Measurements from ENCODE around the gene KRTAP4-5. TPM values are rescaled to one million over a fixed set of nuclear protein-coding genes. Genes with fewer than 3 reads are reported as not detected.
A peak's percentile ranks its signal among the peaks of the same experiment; 100 is the strongest.
"Not testable (repeated sequence)": the region's sequence is repeated elsewhere in the genome, so short reads cannot be mapped to it uniquely, and the experiment has no call there.

KRTAP4-5 gene
- total RNA-seq, 1 donor from 2014 or later: not detected

DNA sequence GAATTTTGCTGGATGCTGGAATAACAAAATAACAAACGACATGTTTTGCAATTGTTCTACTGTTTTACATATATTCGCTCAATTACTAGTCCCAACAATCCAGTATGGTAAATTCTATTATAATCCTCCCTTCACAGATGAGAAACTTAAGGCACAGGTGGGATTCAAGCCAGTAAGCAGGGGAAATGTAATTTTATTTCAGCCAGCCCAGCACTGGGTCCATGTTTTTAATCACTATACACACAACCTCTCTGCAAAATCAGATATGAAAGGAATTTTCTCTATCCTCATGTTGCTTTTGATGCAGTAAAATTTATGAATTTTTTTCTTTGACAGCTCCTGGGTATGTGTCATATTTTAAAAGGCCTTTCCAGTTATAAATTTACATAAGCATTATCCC lies 4.4 kb downstream of the KRTAP4-5 start:
- no peak for DNase-seq

DNA sequence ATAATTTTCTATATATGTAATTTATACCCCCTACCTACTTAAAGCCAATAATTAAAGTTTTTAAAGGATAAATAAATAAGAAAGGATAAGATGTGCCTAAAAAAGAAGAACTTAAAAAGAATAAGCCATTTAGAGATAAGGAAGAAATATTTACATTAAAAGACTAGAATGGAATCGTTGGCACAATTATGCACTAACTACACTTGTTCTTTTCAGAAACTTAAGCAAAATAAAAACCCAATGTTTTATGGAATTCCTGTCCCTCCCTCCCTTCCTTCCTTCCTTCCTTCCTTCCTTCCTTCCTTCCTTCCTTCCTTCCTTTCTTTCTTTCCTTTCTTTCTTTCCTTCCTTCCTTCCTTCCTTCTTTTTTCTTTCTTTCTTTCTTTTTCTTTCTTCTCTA lies 4.8 kb downstream of the KRTAP4-5 start:
- no peak for DNase-seq

DNA sequence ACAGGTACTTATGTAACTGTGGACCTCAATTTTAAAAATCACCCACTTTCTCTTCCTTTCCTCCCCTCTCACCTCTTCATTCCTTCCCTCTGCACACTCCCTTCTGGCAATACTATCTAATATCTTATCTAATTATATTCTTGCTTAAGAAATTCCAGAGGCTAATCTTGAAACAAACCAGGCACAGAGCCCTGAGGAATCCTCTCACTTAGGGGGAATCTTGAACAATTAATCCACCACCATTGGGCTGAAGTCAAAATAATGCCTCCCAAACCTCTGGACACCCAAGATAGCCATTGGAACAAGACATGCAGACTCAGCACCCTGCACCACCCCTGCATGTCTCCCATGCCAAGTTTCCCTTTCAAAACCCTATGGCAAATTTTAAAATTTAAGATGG lies 8.3 kb downstream of the KRTAP4-5 start:
- no peak for DNase-seq

- DNase-seq: peak; percentile 60
Measured at GRCh38 chr17:41140360-41141131, 9.1 kb downstream of the KRTAP4-5 start, which contains the start of gene KRTAP4-6. Gene KRTAP4-6 (minus strand): TSS chr17:41140544. CDS start chr17:41140487, 57 bp downstream.

- DNase-seq: not testable (repeated sequence)
Measured at GRCh38 chr17:41139865-41140264, 9.8 kb downstream of the KRTAP4-5 start.

GRCh38 chr17:41133880-41134735 lies 15.5 kb downstream of the KRTAP4-5 start:
- DNase-seq: no peak

GRCh38 chr17:41131979-41132378 lies 17.6 kb downstream of the KRTAP4-5 start:
- no peak for DNase-seq

- DNase-seq: no peak
Measured at GRCh38 chr17:41127371-41127770, 22.3 kb downstream of the KRTAP4-5 start.

DNA sequence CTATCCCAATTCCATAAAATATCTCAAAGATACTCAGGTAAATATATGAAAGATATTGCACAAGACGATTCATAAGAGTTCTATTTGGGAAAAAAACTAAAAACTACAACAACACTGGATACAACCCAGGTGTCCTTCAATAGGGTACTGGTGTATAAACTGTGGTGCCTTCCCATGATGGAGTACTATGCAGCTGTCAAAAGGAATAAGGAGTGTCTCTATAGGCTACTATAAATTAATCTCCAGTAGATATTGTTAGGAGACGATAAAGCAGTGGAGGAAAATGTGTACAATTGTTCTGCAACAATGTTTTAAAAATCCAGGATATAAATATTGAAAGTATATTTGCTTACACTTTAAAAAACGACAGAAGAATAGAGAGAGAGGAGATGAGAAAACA lies 23.2 kb downstream of the KRTAP4-5 start:
- DNase-seq: no peak

DNA sequence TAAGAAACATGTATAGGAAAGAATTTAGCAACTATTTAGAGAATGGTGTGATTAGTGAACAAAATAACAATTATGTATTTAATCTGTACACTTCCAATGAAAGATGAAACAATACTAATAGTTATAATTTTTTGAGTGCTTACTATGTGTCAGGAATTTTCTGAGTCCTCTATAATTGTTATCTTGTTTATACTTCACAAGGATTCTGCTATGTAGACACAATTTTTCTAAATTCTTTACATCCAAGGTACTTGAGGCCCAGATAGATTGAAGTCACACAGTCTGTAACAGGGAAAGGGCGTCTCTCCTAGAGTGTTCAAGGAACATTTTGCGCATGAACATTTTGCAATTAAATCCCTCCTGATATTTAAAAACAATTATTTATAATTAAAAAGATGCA lies 24.6 kb downstream of the KRTAP4-5 start:
- DNase-seq: no peak

GRCh38 chr17:41123991-41124371 lies 25.6 kb downstream of the KRTAP4-5 start, which contains the start of gene KRTAP4-12:
Gene KRTAP4-12 (minus strand): TSS chr17:41124182. CDS start chr17:41124122, 60 bp downstream.
- DNase-seq: not testable (repeated sequence)

DNA sequence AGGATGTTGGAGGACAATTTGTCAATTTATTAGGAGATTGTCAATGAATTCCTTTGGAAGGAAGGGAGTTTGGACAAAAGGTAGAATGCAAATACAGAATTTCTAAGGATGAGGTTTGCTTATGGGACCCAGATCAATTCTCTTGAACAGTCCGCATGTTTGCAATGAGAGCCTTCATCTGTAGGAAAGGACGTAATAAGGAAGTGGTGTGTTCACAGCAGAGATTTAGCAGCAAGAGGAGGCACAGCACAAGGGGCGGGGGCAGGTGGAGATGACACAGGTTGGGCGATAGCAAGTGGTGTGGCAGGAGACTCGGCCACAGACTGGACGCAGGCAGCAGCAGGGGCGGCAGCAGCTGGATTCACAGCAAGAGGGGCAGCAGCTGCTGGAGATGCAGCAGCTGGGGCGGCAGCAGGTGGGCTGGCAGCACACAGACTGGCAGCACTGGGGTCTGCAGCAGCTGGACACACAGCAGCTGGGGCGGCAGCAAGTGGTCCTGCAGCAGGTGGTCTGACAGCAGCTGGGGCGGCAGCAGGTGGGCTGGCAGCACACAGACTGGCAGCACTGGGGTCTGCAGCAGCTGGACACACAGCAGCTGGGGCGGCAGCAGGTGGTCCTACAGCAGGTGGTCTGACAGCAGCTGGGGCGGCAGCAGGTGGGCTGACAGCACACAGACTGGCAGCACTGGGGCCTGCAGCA lies 26.2 kb downstream of the KRTAP4-5 start:
- DNase-seq: not testable (repeated sequence)

DNA sequence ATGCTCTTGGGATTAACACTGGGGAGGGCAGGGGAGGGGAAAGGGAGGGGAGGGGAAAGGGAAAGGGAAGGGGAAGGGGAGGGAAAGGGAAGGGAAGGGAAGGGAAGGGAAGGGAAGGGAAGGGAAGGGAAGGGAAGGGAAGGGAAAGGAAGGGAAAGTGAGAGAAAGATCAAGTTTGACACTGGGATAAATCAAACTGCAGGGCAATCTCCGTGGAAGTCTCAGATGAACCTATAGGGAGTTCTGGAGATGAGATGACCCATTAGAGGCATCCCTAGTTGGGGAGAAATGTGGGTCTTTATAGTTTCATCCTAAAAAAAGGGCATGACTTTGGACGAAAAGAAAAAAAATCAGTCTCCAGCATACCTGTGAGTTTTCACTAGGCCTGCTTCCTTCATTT lies 27.9 kb downstream of the KRTAP4-5 start:
- no peak for DNase-seq

GRCh38 chr17:41119696-41120690 lies 29.6 kb downstream of the KRTAP4-5 start:
- DNase-seq: peak; percentile 63

- DNase-seq: no peak
Measured at GRCh38 chr17:41118721-41119120, 30.9 kb downstream of the KRTAP4-5 start.

- not testable (repeated sequence) for DNase-seq
Measured at GRCh38 chr17:41117846-41118386, 31.7 kb downstream of the KRTAP4-5 start, which contains the start of gene KRTAP4-11. Gene KRTAP4-11 (minus strand): TSS chr17:41118373. CDS start chr17:41118315, 58 bp downstream.

- DNase-seq: no peak
Measured at GRCh38 chr17:41116297-41116696, 33.3 kb downstream of the KRTAP4-5 start.

GRCh38 chr17:41111151-41111885 lies 38.3 kb downstream of the KRTAP4-5 start:
- no peak for DNase-seq

GRCh38 chr17:41108728-41109386 lies 40.8 kb downstream of the KRTAP4-5 start:
- DNase-seq: not testable (repeated sequence)

GRCh38 chr17:41107941-41108450 lies 41.6 kb downstream of the KRTAP4-5 start:
- no peak for DNase-seq

All from dermis blood vessel endothelial cell (primary cell).